GM19438 (cell line): ENCODE data around the gene KIF1B.
A peak's percentile ranks its signal among the peaks of the same experiment; 100 is the strongest.
"Not testable (repeated sequence)": the region's sequence is repeated elsewhere in the genome, so short reads cannot be mapped to it uniquely, and the experiment has no call there.

Source experiments
- ATAC-seq: cut with Tn5 transposase; IDR thresholded peaks from one replicate; pipeline ENCODE4 v1.9.1; 2021; ENCODE audit warnings: low read depth; ENCODE audit not compliant: unreplicated experiment

KIF1B gene

GRCh38 chr1:10193288-10193687 lies 17.1 kb upstream of the KIF1B start:
- ATAC-seq = no peak

- no peak for ATAC-seq
Measured at GRCh38 chr1:10195570-10195969, 14.8 kb upstream of the KIF1B start.

- ATAC-seq = no peak
Measured at GRCh38 chr1:10196976-10197375, 13.4 kb upstream of the KIF1B start.

DNA sequence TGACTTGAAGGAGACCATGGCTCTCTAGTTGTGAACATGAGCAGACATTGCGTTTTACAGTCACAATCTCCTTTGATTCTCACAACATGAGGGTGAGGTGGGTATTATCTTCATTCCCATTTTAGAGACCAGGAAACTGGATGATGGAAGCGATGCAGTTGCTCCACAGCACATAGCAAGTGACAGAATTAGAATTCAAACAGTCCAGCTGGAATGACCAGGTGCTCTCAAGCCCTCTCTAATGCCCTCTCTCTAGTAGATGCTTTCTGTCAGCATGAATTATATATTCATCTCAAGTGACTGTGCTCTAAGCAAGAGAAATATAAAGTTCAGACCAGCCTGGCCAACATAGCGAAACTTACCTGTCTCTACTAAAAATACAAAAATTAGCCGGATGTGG lies 9.8 kb upstream of the KIF1B start:
- no peak for ATAC-seq

- no peak for ATAC-seq
Measured at GRCh38 chr1:10204003-10204642, 6.2 kb upstream of the KIF1B start.

- ATAC-seq = not testable (repeated sequence)
Measured at GRCh38 chr1:10205206-10205605, 5.2 kb upstream of the KIF1B start.

- no peak for ATAC-seq
Measured at GRCh38 chr1:10207810-10208209, 2.6 kb upstream of the KIF1B start.

DNA sequence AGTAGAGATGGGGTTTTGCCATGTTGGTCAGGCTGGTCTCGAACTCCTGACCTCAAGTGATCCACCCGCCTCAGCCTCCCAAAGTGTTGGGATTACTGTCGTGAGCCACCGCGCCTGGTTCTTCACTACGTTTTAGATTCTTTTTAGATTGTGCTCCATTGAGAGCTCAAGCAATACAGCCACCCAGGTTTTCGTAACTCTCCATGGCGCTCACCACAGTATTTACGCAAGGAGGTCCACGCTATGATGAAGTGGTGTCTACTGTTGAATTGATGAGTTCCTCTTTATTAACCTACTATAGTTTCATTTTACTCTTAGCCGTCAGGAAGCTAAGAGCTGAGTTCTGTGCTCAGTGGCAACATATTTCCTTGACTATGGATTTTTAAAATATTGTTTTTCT lies 1.8 kb upstream of the KIF1B start:
- no peak for ATAC-seq

DNA sequence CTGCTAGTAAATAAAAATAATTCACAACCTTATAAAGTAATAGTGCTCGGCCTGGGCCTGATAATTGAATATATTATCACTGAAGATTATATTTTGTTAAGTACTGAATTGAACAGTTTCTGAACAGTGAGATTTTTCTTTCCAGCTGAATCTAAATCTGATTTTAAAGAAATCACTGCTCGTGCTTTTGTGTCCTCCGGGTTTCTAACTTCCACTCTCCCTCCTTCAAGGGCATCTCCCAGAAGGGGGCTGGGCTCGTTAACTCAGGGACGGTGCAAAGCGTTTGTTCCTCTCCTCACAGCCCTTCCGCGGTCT lies 823 bp upstream of the KIF1B start:
- no peak for ATAC-seq

DNA sequence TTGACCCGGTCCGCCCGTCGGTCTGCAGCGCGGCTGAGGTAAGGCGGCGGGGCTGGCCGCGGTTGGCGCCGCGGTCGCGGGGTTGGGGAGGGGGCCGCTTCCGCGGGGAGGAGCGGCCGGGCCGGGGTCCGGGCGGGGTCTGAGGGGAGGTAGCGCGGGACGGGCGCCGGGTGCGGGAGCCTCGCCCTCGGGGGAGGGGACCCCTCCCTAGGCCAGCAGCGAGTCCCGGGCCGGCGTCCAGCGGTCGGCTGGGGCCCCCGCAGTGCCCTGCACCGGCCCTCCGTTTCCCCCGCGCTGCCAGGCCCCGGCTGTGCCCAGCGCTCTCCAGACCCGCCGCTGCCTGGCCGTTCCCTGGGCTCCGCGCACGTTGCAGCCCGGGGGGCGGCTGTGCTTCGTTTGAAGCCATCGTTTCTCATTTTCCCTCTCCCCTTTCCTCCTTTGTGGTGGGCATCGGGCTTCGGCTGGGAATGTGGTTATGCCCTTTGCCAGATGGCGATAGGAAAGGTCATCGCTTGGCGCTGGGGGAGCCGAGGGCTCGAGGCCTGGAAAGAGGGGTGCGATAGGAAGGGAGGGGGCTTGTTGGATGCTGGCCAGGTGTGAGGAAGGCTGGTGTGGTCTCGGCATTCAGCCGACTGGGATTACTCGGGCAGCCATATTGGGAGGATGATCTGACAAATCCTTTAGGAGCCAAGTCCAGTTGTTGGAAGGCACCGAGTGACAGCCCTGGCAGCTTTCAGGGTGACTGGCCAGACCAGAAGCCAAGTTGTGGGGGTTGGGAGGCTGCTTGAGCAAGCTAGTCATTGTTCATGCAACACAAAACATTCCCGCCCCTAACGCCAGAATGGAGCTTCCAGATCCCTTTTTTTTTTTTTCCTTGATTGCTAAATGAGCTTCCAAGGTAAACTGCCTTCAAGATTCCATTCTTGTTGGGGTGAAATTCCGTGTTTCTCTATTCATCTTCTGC lies 753 bp downstream of the KIF1B start:
- peak; percentile 6 for ATAC-seq

DNA sequence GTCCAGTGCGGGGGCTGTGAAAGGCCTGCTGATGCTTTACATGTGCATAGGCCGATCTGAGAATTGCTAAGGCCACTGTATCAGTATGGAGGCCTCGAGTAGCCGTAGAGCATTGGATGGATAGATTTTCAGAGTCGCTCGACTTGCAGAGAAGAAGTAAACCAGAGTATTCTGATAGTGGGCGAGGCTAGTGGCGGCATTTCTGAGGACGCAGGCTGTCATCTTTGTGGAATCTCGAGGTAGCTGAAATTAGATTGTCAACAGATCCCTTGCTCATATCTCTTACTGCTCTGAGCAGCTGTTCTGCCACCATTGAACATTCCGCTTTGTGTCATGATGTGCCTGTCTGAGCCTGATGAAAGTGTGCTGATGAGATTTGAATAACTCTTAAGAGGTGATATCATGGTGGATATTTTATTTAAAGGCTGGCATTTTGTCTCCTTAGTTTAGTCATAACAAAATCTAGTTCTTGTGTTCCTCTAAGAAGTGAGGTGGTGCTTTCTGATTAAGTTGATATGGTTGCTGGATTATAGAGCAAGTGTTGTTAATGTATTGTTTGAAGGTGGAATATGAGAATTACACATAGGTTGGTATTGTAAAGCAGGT lies 1.5 kb downstream of the KIF1B start:
- ATAC-seq = no peak

DNA sequence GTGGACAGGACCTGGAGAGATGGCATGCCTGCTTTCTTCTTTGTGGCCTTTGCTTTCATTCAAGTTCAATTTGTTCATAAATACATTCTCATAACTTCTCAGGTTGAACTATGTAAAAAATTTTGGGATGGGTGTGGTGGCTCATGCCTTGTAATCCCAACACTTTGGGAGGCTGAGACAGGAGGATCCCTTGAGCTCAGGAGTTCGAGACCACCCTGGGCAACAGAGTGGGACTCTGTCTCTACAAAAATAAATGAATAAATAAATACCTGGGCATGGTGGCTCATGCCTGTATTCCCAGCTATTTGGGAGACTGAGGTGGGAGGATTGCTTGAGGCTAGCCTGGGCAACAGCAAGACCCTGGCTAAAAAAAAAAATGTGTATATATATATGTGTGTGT lies 2.1 kb downstream of the KIF1B start:
- no peak for ATAC-seq

- no peak for ATAC-seq
Measured at GRCh38 chr1:10213186-10213705, 2.9 kb downstream of the KIF1B start.

DNA sequence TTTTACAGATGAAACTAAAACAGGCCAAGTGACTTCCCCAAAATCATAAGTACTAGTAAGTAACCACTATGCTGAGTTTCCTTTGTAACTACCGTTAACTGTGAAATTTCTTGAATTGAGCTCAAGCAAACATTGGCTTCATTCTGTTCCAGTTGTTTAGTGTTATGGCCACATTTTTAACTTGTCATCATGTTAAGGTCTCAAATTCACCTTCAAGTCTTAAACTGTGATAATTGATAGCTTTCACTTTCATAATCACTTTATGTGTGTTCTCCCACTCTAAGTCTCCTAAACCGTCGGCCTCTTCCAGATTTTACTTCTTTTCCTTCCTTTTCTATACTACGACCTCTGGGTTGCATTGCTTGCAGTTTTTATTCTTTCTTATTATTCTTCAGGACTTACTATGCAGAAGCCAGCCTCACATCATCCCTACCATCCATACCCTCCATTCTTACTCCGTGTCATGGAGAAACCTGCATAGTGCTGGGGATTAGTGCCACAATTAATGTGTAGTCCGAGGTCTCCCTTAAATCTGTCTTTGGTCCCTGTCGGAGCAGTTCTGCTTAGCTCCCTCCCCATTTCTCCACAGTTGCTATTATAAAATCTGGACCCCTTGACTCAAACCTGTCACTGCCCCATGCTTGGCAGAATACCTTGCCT lies 5.8 kb downstream of the KIF1B start:
- no peak for ATAC-seq

- no peak for ATAC-seq
Measured at GRCh38 chr1:10217748-10218441, 7.5 kb downstream of the KIF1B start.

GRCh38 chr1:10220200-10220599 lies 9.8 kb downstream of the KIF1B start:
- no peak for ATAC-seq

- not testable (repeated sequence) for ATAC-seq
Measured at GRCh38 chr1:10220657-10221056, 10.3 kb downstream of the KIF1B start.

- no peak for ATAC-seq
Measured at GRCh38 chr1:10225573-10225972, 15.2 kb downstream of the KIF1B start.

DNA sequence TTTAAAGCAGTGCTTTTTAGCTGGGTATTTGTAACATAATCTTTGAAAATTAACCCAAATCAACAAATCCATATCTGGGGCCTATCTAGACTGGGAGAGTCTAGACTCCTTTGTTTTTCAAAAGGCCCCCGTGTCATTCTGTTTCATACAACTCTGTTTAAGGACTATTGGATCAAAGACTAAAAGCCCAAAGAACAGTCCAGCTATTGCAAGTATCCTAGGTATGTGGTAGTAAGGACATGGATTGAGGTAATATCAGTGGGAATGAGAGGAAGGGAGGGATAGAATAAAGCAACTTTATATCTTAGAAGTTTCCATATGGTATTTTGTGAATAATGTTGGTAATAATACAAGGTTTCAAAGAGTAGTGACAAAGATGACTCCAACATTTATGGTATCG lies 18.2 kb downstream of the KIF1B start:
- no peak for ATAC-seq

DNA sequence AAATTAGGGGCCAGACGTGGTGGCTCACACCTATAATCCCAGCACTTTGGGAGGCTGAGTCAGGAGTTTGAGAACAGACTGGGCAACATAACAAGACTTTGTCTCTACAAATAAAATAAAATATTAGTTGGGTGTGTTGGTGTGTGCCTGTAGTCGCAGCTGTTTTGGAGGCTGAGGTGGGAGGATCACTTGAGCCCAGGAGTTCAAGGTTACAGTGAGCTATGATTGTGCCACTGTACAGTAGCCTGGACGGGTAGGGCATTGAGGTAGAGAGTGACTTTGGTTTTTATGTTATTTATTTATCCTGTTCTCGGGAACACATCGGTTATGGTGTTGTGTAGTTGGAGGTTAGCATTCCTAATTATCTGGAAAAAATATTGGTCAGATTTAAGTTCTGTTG lies 19.5 kb downstream of the KIF1B start:
- ATAC-seq = no peak
